Middle frontal gyrus (tissue), 1 donor: ENCODE measurements around the gene NIT2.
"Not testable (repeated sequence)": the region's sequence is repeated elsewhere in the genome, so short reads cannot be mapped to it uniquely, and the experiment has no call there.

ENCODE experiments used
- DNase-seq: peaks from one replicate; pipeline ENCODE4 v3.0.0-alpha.2; 2015; ENCODE audit warnings: low spot score; ENCODE audit errors: extremely low spot score

NIT2 gene

DNA sequence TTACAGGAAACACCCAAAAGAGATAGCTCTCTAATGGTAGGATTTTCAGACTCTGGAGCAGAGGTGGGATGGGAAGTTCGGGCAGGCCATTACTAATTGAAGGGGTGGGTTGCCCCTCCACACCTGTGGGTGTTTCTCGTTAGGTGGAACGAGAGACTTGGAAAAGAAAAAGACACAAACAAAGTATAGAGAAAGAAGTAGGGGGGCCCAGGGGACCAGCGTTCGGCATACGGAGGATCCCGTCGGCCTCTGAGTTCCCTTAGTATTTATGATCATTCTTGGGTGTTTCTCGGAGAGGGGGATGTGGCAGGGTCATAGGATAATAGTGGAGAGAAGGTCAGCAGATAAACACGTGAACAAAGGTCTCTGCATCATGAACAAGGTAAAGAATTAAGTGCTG is 1.7 kb downstream of the NIT2 start:
- not testable (repeated sequence) for DNase-seq

DNA sequence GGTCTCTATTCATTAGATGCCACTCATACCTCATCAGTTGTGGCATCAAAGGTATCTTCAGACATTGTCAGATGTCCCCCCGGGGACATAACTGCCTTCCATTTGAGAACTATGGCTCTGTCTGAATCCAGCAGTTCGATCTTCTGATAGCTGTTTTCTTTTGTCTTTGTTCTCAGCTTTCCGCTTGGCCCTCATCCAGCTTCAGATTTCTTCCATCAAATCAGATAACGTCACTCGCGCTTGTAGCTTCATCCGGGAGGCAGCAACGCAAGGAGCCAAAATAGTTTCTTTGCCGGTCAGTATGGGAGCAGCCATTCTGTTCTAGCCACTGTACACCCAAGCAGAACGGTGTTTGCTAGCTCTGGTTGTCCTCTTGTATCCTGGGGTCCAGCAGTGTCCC is 4.4 kb downstream of the NIT2 start:
- no peak for DNase-seq

DNA sequence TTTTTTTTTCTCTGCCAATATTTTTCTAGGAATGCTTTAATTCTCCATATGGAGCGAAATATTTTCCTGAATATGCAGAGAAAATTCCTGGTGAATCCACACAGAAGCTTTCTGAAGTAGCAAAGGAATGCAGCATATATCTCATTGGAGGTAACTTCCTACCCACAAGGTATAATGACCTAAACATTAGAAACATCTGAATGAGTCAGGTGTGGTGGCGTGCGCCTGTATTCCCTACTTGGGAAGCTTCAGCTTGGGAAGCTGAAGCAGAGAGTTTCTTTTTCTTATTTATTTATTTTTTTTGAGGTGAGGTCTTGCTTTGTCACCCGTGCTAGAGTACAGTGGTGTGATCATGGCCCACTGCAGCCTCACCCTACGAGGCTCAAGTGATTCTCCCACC is 5.2 kb downstream of the NIT2 start:
- DNase-seq, result no peak

DNA sequence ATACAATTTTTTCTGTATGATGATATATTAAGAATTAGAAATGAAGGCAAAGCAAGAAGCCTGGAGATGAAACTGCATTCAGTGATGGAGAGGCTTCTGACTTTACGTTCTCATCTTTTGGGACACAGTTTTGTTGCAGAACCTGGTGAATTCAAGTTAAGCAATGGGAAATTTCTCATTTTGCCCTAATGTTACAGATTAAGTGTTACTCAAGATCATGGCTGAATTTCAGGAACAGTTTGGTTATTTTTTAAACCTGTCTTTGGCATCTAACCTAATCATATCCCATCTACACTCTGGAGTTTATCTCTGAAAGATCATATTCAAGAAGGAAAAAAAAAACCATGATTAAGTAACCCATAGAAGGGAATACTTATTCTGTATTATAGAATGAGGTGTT is 6.0 kb downstream of the NIT2 start:
- no peak for DNase-seq

DNA sequence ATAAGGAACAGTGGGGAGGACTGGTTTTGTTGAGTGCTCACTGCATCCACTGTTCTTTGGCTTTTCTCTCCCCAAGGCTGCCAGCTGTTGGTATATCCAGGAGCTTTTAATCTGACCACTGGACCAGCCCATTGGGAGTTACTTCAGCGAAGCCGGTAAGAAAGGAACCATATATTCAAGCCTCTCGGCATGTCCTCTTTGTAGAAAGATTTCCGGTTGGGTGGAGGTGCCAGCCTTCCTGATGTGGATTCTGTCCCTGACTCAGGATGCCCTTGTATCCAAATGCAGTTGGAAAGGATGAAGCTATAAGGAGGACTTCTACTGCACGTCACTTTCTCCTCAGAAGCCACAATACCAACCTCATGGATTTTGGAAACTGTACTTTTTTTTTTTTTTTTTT is 14.2 kb downstream of the NIT2 start:
- DNase-seq, result no peak

DNA sequence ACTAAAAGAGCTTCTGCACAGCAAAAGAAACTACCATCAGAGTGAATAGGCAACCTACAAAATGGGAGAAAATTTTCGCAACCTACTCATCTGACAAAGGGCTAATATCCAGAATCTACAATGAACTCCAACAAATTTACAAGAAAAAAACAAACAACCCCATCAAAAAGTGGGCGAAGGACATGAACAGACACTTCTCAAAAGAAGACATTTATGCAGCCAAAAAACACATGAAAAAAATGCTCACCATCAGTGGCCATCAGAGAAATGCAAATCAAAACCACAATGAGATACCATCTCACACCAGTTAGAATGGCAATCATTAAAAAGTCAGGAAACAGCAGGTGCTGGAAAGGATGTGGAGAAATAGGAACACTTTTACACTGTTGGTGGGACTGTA is 17.2 kb downstream of the NIT2 start:
- DNase-seq, result not testable (repeated sequence)

DNA sequence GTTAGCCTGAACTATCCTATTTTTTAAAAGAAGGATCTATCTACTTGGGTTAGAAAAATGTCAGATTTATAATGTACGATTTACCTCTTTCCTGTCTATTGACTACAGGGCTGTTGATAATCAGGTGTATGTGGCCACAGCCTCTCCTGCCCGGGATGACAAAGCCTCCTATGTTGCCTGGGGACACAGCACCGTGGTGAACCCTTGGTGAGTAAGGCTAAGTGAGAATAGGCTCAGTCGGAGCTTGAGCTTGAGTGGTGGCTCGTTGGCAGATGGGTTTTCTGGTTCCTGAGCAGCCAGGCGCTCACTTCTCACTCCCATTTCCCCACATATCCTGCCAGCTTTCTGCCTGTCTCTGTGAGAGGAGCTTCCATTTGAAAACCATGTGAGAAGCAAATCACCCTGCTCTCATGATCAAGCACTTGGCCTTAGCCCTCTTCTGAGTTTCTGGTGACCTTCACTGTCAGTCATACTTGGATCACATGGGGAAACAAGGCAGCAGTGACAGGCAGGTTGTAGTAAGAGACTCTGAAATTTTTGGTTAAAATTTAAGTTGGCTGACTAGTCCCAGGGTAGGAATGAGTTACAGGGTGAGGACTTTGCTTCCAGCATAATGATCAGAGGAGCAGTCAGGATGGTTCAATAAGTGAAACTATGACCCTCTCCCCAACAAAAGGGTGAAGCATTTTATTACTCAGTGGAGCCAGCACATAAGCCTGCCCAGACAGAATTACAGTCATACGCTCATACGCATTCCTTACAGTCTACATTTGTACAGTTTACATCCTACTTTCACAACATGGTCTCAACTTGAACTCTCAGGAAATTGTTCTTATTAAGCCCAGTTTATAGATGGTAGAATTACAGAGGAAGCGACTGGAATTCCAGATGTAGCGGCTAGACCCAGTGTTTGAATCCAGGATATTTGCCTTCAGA is 18.0 kb downstream of the NIT2 start:
- no peak for DNase-seq

DNA sequence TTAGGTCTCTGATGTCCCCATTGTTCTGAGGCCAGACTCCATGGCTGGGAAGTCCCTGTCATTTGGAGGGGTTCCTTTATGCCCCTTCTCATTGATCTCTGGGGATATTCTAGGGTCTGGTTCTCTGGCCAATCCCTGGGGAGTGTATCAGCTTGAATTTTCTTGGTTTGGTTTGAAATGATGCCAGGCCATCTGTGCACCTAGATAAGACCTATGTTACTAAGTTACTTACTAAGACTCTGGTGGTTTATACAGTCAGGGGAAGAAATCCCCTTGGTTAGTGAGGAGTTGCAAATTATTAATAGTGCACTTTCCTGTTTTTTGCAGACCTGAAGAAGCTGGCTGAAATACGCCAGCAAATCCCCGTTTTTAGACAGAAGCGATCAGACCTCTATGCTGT is 20.3 kb downstream of the NIT2 start:
- no peak for DNase-seq

DNA sequence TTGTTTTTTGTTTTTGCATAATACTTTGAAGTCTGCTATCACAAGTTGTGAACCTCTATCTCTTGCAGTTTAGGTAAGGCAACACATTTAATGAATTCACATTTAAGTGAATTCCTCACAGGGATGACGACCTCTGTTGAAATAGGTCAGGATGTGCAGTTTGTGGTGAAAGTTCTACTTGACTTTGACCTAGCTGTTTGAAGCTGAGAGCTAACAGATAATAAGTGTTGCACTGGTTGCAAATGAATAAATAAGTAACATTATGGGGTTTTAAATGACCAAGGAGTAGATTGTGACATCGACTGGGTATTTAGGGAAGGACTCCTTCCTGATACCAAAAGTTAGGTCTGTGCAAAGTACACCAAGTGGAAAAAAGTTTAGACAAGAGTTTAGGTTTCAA is 23.9 kb downstream of the NIT2 start:
- DNase-seq, result no peak

DNA sequence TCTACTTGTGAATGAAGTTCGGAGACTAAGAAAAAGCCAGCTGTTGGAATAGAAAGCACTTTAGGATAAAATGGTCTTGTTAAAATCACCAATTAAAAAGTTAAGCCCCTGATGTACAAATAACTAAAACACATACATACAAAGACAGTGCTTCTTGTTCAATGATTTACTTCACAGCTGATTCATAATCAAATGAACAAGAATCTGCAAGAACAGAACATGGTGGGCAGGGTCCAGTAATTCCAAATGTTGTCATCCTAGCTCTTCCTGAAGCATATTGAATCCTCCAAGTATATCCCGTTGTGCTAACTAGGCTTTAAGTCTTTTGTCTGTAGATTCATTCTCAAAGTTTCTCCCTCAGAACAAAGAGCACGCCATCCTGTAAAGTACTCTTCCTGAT is 24.5 kb downstream of the NIT2 start:
- DNase-seq, result no peak

DNA sequence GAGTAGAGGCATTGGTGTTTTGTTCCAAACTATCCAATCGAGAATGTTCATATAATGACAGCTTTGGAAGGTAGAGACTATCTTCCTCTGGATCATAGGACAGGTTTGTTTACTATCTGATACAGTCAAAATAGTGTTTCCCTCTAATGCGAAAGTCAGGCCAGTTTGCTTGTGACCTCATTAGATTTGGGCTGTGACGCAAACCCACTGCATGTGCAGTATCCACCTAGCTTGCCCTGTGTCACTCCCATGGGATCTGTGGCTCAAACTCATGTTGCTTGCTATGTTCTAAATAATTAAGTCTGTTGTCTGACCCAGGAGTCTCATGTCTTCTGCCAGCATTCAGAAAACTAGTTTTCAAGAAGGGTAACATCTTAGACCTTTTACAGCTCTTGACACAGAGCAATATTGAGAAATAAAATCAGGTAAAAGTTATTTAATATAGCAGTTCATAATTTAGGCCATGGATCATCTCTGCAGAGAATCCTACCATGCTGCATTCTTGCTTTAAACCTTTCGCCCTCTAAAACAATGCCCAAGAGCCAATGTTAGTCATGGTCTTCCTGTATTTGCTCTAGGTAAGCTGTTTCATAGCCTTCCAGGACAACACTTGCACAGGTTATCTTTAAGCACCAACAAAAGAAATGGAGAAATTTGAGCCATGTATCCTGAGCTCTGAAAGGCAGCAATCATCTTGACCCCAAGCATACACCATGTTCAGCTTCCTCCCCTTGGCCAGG is 26.4 kb downstream of the NIT2 start:
- no peak for DNase-seq

DNA sequence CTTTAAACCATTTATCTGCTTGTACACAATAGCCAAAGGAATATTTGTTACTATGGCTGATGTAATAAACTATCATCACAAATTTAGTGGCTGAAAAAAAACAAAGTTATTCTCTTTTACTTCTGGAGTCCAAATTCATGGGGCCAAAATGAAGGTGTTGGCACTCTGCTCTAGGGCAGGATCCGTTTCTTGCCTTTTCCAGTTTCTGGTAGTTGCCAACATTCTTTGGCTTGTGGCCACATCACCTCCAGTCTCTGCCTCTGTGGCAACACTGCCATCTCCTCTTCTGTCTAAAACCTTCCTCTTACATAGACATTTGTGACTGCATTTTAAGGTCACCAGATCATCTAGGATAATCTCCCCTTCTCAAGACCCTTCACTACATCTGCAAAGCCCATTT is 27.3 kb downstream of the NIT2 start:
- DNase-seq, result no peak

DNA sequence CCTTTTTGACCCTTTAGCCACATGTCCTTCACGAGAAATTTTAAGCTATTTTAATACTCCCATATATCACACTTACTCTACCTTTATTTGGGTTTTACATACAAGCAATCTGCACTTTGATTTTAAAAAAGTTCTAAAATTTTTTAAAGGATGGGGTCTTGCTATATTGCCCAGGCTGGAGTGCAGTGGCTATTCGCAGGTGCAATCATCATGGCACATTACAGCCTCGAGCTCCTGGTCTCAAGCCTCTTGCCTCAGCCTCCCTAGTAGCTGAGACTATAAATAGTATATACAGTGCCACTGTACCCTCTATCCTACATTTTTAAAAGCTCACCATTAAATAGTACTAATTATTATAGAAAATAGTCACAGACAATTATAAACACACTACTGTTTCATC is 29.9 kb downstream of the NIT2 start:
- DNase-seq, result no peak

DNA sequence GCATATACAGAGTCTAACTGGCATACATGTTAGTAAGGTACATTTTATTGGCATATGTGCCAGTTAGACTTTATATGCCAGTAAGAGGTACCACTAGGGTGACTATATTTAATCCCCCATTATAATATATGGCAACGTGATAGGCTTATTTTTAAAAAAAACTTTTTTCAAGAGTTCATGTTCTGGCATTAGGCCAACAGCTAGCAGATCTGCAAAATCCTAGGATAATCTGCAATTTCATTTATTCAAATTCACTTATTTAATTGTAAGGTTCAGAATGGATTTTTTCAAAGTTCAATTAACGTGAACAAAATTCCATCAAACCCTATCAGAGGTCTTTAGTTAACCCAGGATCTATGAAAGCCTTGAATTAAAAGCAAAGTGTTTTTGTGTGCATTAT is 31.9 kb downstream of the NIT2 start:
- DNase-seq, result no peak

DNA sequence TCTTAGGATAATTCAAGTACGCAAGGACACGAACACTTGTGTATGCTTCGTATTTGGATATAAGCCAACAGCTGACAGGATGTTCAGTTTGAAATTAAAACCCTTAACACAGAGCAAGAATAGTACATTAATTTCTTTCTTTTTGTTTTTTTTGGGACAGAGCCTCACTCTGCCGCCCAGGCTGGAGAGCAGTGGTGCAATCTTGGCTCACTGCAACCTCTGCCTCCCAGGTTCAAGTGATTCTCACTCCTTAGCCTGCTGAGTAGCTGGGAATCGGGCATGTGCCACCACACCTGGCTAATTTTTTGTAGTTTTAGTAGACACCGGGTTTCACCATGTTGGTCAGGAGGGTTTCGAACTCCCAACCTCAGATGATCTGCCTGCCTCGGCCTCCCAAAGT is 33.9 kb downstream of the NIT2 start:
- DNase-seq, result no peak

DNA sequence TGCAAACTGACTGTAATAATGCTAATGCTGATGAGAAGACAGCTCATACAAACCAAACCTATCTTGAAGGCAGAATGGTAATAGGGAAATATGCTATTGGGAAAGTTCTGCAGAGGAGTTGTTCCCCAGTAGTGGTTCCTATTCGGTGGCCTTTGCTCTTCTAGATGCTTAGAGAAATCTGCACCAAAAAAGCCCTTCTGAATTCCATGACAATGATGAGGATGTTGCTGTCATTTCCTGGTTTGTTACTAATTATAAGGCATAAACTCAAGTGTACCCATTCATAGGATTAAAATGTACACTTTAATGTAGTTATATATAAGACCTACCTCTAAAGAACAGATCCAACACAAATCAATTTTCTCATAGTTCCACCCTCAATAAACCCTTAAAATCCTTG is 36.2 kb downstream of the NIT2 start:
- no peak for DNase-seq

DNA sequence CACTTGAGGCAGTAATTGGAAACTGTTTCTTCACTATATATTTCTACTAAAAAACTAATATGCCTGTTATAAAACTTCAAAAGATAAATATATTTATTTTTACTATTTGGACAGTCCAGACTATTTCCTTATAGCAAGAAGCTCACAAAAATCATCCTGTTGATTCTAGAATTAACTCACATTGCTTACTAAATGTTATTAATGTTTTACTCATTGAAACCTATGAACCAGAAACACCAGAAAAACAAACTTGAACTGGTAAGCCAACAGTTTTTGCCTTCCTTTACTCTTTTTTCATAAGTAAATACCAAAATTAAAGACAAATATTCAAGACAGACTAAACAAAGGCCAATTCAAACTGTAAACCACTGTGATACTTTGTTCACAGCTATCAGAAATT is 40.0 kb downstream of the NIT2 start:
- DNase-seq, result no peak

DNA sequence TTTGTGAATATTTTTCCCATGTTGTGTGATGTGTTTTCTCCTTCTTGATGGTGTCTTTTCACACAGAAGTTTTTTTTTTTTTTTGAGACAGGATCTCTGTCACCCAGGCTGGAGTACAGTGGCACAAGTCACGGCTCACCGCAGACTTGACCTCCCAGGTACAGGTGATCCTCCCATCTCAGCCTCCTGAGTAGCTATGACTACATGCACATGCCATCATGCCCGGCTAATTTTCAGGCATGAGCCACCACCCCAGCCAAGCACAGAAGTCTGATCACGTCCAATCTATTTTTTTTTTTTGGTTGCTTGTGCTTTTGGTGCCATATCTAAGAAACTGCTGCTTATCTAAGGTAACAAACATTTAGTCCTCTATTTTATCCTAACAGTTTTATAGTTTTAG is 41.7 kb downstream of the NIT2 start:
- no peak for DNase-seq

DNA sequence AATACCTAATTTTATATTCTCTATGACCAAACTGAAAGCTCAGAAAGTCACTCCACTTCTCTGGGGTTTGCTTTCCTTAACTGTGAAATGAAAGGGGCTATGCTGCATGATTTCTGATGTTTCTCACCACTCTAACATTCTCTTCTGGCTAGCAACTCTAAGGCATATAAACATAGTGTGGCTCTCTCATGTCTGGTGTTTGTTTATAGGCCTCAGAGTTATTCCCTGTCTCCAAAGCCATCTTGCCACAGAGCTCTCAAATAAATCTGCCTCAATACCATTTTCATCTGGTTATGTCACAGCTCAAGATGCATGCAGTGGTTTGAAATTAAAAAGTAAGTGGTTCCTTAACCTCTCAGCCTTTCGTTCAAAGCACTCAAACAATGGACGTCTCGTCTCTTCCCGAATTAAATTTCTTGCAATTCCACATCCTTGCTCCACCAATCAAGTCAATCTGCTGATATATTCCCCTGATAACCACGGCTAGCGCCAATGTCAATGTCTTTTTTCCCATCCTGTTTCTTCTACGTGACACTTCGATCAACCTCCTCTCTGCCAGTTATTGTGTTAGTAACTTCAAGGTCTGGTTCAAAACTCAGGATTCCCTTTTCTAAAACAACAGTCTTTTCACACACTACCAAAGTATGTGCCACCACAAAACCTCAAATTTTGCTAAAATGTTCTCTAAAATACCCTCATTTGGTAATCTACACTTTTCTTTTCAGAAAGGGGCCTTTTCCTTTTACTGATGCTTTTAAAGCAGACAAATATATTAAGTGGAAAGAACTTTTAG is 50.4 kb downstream of the NIT2 start:
- DNase-seq, result no peak

DNA sequence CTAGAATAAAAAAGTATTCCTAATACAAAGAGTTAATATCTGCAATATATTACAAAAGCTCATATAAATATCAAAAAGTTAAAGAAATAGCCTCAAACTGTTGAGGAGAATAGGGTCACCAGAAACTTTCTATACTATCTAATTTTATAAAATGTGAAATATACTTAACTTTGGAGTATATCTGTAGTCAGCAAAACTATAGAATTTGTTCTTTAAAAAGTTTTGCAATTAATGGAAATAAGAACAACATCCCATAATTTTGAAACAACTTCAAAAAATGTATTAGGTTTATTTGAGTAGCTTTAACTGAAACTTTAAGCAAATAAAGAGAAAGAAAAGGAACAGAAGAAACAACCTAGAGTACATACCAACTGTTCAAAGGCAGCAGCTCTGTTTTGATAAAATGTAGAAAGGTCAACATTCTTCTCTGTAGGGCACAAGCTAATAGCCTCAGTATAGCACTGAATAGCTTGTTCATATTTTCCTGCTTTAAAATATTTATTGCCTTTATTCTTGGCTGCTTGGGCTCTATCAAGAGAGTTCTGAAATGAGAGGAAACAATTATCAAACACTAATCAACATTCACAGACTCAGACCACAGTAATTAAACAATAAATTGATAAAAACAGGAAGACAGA is 52.0 kb downstream of the NIT2 start:
- DNase-seq, result no peak

DNA sequence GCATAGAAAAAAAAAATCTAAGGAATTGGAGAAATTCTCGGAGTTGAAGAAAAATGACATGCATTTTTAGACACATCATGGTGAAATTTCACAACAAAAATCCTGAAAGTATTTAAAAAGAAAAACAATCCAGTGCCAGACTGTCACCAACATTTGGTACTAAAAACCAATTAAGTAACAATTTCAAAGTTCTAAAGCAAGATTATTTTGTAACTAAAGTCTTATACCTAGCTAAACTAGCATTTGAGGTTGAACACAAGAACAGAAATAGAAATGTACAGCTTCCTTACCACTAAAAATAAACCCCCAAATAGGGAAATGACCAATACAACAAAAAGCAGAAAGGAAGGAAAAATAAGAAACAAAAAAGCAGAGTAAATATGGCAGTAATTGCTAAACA is 54.5 kb downstream of the NIT2 start:
- DNase-seq, result no peak
